ENCODE measurements around the gene TCTN1. TPM values are rescaled to one million over a fixed set of nuclear protein-coding genes. Genes with fewer than 3 reads are reported as not detected.

The TCTN1 gene
- total RNA-seq: 26.4 and 29.3 TPM in 2 replicates

GRCh38 chr12:110613771-110614684 lies at the start of gene TCTN1:
Gene TCTN1 (plus strand): TSS chr12:110614129. CDS start chr12:110614183, 54 bp downstream.

GRCh38 chr12:110583137-110584059 lies 30.5 kb upstream of the TCTN1 start, which contains the start of gene PPTC7:
Gene PPTC7 (minus strand): TSS chr12:110583318. CDS start chr12:110583031, 287 bp downstream.

GRCh38 chr12:110688446-110689280 lies 74.7 kb downstream of the TCTN1 start, which contains the start of gene HVCN1:
Gene HVCN1 (minus strand): TSS chr12:110689115. CDS start chr12:110683245, 5,870 bp downstream.

Other genes with a start within 250 kb of the TCTN1 start
- 48.6 and 53.5 TPM in 2 replicates for gene ANAPC7, start 210.4 kb upstream of the TCTN1 start, total RNA-seq
- gene ARPC3, start 163.8 kb upstream of the TCTN1 start, total RNA-seq: 204 and 243 TPM in 2 replicates
- 13.8 and 17.6 TPM in 2 replicates for gene GPN3, start 145.9 kb upstream of the TCTN1 start, total RNA-seq
- 10.9 and 15.7 TPM in 2 replicates for gene FAM216A, start 145.3 kb upstream of the TCTN1 start, total RNA-seq
- gene VPS29, start 112.0 kb upstream of the TCTN1 start, total RNA-seq: 69.1 and 70.0 TPM in 2 replicates
- 0.56 and 1.2 TPM in 2 replicates for gene RAD9B, start 111.8 kb upstream of the TCTN1 start, total RNA-seq
- 5.6 and 7.0 TPM in 2 replicates for gene PPTC7, start 30.8 kb upstream of the TCTN1 start, total RNA-seq
- gene HVCN1, start 75.0 kb downstream of the TCTN1 start, total RNA-seq: 1.7 and 2.3 TPM in 2 replicates
- 73.2 and 74.9 TPM in 2 replicates for gene PPP1CC, start 128.8 kb downstream of the TCTN1 start, total RNA-seq
- gene CCDC63, start 232.9 kb downstream of the TCTN1 start, total RNA-seq: not detected in 2 replicates